ENCODE data around the gene PAIP2B.
"Not testable (repeated sequence)": the region's sequence is repeated elsewhere in the genome, so short reads cannot be mapped to it uniquely, and the experiment has no call there.

The PAIP2B gene

GRCh38 chr2:71220743-71221142 lies 6.2 kb downstream of the PAIP2B start:
- in situ Hi-C loops (cut with MboI; ENCODE audit: low sequenced_read_pairs), result no loop called here

DNA sequence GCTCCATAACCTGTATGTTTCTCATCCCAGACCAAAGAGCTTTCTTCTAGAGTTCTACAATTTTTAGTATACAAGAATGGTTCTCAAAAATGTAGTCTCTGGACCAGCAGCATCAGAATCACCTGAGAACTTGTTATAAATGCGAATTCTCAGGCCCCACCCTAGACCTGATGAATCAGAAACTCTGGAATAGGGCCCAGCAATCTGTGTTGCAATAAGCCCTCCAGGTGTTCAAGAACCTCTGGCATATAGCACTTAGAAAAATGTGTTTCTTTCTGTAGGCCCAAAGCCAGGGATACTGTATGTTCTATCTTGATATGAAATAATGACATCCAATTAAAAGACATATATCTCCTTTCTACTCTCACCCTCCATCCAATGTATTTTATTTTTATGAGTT lies 10.4 kb downstream of the PAIP2B start:
- in situ Hi-C loops (cut with MboI; ENCODE audit: low sequenced_read_pairs), result no loop called here

GRCh38 chr2:71215447-71215846 lies 11.5 kb downstream of the PAIP2B start:
- in situ Hi-C loops (cut with MboI; ENCODE audit: low sequenced_read_pairs), result no loop called here

GRCh38 chr2:71212336-71212735 lies 14.6 kb downstream of the PAIP2B start:
- in situ Hi-C loops (cut with MboI; ENCODE audit: low sequenced_read_pairs), result no loop called here

GRCh38 chr2:71210292-71210691 lies 16.6 kb downstream of the PAIP2B start:
- in situ Hi-C loops (cut with MboI; ENCODE audit: low sequenced_read_pairs), result no loop called here

GRCh38 chr2:71208756-71209155 lies 18.1 kb downstream of the PAIP2B start:
- in situ Hi-C loops (cut with MboI; ENCODE audit: low sequenced_read_pairs), result no loop called here

- in situ Hi-C loops (cut with MboI; ENCODE audit: low sequenced_read_pairs), result no loop called here
Observed at GRCh38 chr2:71207601-71208000, 19.3 kb downstream of the PAIP2B start.

DNA sequence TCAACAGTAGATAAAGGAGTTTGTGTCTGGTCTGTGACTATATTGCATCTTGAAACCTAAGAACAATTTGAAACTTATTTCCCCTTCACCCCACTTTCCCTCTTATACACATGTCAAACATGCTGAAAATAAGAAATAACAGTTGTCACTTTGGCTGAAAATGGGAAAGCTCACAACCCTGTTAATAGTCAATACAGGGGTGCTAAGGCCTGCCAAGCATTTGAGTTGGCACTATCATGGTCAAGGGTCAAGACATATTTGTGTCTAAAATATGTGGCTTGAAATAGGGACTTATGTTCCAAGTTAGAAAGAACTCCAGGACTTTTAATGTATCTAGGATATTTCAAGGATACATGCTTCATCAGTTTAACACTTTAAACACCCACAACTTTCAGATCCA lies 20.6 kb downstream of the PAIP2B start:
- in situ Hi-C loops (cut with MboI; ENCODE audit: low sequenced_read_pairs), result no loop called here

GRCh38 chr2:71191570-71191943 lies 35.3 kb downstream of the PAIP2B start:
- in situ Hi-C loops (cut with MboI; ENCODE audit: low sequenced_read_pairs), result no loop called here

DNA sequence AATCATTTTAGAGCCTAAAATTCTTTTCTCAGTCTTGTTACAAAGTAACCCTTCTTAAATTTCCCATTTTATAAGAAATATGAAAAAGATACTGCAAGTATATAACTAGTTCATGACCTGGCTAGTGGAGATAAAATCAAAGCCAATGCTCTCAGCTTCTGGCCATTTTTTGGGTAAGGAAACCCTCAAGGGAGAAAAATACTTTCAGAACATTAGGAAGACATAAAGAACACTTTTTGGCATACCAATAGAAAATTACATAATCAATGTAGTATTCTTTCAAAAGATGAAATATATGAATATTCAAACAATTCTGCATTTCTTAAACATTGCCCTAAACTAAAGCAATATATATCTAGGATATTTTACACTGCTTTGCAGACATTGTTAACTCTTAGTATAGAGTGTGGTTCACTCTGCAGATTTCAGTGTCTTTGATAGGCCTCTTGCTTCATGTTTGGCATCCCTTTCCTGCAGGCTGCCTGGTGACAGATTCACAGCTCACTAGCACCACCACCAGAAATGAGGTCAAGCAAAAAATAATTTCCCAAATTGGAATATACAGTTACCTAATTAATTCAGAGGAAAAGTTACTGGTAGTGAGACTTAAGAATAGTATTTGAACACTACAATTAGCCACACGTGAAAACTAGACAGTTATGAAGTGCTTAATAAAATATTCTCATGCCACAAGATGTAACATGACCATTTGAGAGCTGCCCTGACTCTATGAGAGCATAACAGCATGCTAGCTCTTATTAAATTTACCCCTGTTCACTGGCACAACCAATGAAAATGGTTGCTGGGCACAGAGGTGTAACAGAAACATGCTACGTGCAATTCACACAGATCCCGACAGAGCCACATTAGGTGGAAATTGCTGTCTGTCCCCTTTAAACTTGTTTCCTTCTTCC lies 36.0 kb downstream of the PAIP2B start:
- in situ Hi-C loops (cut with MboI; ENCODE audit: low sequenced_read_pairs), result no loop called here

GRCh38 chr2:71187589-71187988 lies 39.3 kb downstream of the PAIP2B start:
- in situ Hi-C loops (cut with MboI; ENCODE audit: low sequenced_read_pairs), result no loop called here

DNA sequence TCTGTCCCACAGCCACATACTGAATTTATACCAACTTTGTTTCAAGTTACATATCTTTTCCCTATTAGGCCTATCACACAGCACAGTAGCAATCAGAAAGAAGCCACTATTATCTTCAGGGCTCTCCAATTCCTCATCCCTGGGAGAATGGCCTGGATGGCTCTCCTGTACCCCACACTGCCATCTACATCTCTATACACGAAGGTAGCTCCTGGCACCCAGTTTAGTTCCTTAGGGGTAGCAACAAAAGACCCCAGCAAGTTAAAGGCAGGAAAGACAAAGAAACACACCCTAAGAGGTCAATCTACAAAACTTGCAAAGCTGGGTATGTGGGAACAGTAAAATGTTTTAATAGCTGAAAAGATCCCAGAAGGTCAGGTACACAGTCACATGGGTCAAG lies 39.9 kb downstream of the PAIP2B start:
- in situ Hi-C loops (cut with MboI; ENCODE audit: low sequenced_read_pairs), result no loop called here

DNA sequence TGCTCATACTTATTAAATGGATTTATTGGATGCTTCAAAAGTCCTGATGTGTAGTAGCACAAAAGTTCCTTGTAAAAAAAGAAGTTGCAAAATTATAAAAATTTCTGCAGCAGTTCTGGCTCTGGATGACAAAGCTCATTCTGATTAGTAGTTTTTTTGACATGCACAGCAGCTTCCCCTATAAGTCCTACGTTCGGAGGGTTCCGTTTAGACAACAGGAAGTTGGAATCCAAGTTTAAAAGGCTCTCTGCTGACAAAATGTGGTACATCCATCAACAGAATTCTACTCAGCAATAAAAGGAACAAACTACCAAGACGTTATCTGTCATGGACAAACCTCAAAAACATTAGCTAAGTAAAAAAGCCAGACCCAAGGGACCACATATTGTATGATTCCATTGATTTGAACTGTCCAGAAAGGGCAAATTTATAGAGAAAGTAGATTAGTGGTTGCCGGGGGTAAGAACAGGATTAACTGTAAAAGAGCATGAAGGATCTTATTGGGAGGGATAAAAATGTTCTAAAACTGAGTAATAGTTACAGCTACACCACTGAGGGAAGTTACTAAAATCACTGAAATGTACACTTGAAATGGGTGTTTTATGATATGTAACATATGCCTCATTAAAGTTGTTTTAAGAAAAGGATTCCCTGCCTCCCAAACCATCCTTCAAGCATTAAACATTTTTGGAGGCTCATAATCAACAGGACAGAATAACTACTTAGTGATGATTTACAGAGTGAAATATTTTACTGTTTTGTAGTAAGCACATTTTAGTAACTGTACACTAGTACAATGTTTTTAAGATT lies 43.4 kb downstream of the PAIP2B start:
- in situ Hi-C loops (cut with MboI; ENCODE audit: low sequenced_read_pairs), result not testable (repeated sequence)

DNA sequence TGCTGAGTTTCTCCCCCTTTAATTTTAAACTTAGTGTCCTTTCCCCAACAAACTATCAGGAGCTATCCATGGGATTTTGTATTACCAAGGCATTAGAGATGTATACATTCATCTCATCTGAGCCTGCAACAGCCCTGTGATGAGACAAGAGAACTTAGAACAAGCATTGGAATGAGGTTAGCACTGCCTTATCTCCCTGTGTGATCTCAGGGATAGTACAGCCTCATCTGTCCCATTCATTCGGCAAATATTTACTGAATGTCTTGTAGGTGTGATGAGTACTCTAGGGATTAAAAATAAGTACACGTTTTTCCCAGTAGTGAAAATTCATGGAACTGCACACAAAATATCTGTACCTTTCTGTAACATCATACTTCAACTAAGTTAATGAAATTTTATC lies 45.6 kb downstream of the PAIP2B start:
- in situ Hi-C loops (cut with MboI; ENCODE audit: low sequenced_read_pairs), result no loop called here

DNA sequence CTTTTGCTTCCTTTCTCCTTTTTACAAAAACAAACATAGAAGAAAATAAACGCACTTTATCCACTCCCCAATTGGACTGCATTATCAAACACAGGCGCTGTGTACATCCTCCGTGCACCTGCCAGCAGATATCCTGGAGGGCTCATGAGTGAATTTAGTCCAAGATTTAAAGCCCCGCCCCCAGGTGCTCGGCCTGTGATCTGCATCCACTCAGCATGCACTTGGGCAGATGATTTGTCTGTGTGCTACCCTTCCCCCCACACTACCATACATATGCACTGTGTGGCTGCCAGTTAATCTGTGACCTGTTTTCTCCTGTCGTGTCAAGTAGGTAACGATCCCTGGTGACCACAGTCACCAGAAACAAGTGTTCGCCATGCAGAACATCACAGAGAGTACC lies 48.1 kb downstream of the PAIP2B start:
- in situ Hi-C loops (cut with MboI; ENCODE audit: low sequenced_read_pairs), result not testable (repeated sequence)

GRCh38 chr2:71174207-71174606 lies 52.7 kb downstream of the PAIP2B start:
- in situ Hi-C loops (cut with MboI; ENCODE audit: low sequenced_read_pairs), result no loop called here

DNA sequence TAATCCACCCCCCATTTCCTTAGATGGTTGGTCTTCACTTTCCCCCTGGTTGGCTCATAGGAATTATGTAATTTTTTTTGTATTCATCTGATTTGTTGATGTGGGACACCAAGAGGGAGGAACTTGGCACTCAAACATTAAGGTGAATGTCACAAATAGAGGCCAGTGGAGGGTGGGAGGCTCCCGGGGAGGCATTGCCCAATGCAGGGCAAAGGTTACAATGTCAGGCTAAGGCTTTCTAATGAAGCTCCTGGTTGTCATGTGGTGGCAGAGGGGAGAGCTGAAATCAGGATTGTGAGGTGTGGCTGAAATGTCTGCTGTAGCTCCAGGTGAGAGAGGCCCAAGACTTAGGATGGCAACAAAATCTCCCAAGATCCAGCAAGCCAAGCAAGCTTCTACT lies 53.8 kb downstream of the PAIP2B start:
- in situ Hi-C loops (cut with MboI; ENCODE audit: low sequenced_read_pairs), result no loop called here

- in situ Hi-C loops (cut with MboI; ENCODE audit: low sequenced_read_pairs), result no loop called here
Observed at GRCh38 chr2:71166812-71167211, 60.1 kb downstream of the PAIP2B start.

DNA sequence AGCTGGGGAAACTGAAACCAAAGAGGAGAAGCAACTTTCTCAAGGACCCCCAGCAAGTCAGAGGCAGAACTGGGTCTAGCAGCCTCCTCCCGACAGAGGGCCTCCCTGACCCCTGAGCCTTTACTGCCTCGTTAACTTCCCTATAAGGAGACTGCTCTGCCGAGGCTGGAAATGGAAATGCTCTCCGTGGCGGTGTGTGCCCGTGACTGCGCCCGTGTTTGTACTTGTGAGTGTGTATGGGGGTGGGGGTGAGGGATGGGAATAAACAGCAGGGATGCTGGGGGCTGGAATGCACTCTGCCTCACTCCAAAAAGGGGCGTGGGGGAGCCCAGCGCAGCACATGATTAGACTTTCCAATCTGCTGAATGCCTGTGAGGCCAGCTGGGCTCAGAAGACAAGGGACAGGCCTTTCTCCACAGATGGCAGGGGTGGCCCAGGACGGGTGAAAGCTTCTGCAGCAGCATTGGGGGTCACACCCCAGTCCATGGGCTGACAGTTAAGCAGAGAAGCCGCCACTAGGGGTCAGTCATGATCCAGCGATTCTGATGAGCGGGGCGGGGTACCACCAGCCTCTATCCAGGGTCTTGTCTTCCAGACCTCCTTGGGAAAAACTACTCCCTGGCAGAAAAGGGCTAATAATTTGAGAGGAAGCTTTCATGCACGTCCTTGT lies 69.6 kb downstream of the PAIP2B start:
- in situ Hi-C loops (cut with MboI; ENCODE audit: low sequenced_read_pairs), result no loop called here

GRCh38 chr2:71156573-71156972 lies 70.3 kb downstream of the PAIP2B start:
- in situ Hi-C loops (cut with MboI; ENCODE audit: low sequenced_read_pairs), result no loop called here

GRCh38 chr2:71155846-71156245 lies 71.1 kb downstream of the PAIP2B start:
- in situ Hi-C loops (cut with MboI; ENCODE audit: low sequenced_read_pairs), result no loop called here

DNA sequence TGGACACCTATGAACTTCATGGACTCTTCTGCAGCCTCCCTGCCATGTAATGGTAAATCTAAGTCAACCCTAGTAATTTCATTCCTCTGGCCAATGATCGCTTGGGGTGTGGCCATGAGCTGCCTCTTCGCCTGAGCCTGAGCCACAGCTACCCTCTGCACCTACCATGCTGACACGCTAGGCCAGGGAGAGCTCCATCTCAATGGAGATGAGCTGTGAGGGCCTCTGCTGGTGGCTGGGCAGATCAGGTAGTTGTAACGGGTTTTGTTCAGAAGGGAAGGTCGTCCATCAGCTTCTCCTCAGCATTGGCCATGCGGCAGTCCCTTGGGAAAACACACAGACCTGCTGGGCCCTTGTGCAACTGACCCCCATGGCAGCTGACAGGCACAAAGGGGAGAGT lies 72.1 kb downstream of the PAIP2B start:
- in situ Hi-C loops (cut with MboI; ENCODE audit: low sequenced_read_pairs), result no loop called here
